Measurements from ENCODE around the gene SLC25A11.
"Not testable (repeated sequence)": the region's sequence is repeated elsewhere in the genome, so short reads cannot be mapped to it uniquely, and the experiment has no call there.

The SLC25A11 gene

DNA sequence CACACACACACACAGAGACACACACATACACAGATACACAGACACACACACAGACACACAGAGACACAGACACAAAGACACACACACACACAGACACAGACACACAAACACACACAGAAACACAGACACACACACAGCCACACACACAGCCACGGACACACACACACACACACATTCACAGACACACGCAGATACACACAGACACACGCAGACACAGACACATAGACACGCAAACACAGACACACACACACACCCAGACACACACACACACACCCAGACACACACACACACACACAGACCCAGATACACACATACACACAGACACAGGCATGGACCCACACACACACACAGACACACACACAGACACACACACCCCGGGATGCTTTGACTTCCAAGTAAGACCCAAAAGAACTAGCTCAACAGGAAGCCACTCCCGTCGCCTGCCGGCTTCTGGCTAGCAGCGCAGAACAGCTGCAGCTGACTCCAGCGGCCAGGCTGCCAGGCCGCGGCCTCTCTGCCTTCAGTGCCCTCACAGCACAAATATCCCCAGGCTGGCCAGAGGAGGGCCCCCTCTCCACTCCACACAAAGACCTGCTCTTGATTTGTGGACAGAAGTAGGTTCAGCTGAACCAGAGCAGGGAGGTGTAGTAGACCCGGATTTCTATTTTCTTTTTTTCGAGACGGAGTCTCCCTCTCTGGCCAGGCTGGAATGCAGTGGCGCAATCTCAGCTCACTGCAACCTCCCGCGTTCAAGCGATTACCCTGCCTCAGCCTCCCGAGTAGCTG, 30.9 kb downstream of the SLC25A11 start:
- DNase-seq = no peak

DNA sequence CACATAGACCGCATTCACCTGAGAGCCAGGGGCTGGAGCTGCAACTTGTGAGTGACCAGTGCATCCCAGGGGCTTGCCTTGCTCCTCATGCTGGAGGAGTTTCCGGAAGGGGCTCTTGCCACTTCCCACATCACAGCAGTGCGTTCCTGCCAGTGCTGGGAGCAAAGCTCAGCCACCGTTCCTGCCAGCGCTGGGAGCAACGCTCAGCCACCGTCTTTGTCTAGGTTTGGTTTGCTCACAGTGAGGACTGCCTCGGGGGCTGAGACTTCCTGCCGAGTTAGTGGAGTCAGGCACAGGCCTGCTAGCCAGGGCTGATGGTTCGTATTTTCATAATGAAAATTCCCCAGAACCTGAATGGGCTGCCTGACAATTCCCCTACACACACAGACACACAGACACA, 31.5 kb downstream of the SLC25A11 start:
- DNase-seq = no peak

DNA sequence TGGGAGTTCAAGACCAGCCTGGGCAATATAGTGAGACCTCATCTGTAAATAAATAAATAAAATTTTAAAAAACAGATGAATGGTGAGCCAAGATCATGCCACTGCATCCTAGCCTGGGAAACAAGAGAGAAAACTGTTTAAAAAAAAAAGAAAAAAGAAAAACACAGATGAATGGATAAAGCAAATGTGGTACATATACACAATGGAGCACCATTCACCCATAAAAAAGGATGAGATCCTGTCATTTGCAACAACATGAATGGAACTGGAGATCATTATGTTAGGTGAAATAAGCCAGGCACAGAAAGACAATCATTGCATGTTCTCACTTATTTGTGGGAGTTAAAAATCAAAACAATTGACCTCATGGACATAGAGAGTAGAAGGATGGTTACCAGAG, 33.2 kb downstream of the SLC25A11 start:
- not testable (repeated sequence) for DNase-seq

DNA sequence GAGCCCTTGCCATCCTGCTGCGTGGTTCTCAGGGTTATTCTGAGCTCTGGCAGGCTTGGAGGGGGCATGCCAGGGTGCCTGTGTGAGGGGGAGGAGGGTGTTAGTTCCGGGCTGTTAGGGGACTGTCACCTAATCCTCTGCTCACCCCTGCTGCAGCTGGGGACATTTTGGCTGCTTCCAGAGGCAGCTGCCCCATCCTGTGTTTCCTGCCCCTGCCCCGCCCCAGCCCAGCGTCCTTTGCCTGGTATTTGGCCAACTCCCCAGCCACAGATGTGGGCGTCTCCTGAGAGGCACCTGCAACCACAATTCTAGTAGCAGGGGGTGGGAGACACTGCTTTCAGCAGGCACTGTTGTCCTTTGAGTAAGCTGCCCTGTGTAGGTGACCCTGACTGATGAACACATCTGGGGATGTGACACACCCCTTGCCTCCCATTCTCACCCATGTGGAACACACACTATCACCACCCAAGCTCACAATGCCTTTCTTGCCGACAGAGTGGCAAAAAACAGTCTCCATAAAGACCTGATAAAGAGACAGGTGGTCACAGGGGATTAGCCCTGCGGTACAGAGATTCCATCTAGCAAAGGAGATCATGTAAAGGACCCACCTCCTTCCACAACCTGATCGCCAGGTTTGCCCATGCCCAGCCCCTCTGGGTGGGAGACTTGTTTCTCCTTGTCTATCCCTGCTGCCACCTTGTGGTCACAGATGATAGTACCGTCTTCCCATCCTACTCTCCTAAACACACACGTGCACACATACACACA, 36.6 kb downstream of the SLC25A11 start, which contains the start of gene CHRNE:
Gene CHRNE (minus strand): TSS at position 48 of the 768 bp plus-strand sequence. CDS start 35 bp downstream, at position 13.
- no peak for DNase-seq

DNA sequence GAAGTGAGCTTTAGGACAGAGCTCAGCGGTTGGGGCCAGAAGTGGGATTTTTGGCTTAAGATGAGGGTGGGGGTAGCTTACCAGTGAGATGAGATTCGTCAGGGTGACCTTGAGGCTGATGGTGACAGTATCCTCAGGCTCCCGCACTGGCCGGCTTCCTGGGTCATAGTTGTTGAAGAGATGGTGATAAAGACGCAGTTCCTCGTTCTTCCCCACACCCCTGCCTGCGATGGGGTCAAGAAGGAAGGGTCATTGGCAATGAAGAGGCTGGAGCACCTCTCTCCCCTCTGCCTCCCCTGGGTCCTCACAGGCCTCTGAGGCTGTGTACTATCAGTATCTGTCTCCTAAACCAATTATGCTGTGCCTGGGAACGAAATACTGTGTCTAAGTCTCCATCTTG, 37.3 kb downstream of the SLC25A11 start:
- no peak for DNase-seq

DNA sequence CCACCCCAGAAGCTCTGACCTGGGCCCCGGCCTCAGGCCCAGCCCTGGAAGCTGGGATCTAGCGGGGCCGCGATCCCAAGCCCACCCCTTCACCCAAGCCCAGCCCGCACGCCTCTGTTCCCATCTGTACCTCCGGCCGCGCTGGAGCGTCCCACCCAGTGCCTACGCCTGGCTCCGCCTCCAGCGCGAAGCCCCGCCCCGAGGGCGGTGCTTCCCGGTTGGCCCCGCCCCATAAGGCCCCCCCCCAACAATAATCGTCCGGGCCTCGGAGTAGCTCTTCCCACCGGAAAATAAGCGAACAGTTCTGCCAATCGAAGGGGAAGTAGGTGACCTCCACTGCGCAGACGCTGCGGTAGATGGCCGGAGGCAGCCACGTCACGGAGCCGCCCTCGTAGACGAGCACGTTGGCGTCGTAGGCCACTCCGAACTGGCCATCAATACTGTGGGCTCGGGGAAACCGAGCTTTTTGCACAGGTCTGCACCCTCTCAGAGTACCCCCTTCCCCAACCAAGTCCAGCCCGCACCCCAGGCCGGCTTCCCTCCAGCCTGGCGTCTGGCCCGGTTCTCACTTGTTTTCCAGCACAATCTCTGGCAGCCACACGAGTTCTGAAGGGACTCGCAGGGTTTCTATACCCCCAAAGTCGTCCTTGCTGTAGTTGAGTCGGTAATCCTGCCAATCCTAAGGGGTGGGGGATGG, 38.0 kb downstream of the SLC25A11 start:
- DNase-seq = no peak

DNA sequence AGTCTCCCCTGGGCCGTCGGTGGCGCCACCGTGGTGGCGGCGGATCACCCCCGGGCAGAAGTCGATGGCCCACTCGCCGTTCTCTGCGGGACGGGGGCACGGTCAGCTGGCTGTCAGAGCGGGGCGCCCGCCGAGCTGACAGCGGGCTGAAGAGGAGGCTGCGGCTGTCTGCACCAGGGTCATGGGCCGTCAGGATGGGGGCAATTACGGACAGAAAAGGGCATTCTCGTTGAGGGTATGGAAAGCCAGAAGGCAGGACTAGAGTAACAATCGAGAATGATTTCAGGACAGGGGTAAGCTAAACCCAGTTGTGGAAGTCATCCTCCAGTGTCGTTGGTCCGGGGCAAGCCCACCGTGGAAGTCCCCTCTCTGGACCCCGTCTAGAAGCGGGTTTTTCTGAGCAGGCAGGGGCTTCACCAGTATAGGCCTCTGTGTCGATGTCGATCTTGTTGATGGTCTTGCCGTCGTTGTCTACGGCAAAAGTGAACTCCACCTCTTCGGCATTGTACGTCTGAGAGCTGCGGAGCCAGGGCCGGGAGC, 38.7 kb downstream of the SLC25A11 start:
- DNase-seq = no peak

DNA sequence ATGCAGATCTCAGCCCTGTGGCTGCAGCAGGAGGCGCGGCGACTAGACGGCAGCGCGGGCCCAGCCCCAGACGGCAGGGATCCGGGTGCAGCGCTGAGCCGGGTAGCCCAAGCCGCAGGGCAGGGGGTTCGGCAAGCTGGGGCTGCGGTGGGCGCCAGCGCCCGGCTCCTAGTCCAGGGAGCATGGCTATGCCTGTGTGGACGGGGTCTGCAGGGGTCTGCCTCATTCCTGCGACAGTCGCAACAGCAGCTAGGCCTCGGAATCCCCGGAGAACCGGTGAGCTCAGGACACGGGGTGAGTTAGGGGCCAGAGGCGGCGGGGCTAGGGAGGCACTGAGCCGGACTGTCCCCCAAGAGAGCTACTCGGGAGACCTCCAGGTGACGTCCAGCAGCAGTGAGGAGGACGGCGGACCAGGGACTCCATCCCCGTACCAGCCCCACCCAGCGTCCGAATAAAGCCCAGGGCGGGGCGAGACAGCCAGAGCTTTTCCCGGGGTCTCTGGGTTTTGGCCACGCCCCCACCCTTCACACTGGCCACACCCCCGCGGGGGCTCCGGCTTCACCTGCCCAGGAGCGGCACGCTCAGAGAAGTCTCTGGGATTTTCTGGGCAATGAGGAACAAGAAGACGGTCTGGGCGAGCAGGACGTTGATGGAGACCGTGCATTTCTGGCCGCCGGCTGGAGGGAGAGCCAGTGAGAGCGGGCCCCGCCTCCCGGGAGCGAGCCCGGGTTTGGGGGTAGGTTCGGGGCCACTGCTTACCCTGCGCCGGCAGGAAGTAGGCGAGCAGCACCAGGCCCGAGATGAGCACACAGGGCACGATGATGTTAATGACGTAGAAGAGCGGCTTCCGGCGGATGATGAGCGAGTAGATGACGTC, 39.4 kb downstream of the SLC25A11 start:
- DNase-seq = no peak

DNA sequence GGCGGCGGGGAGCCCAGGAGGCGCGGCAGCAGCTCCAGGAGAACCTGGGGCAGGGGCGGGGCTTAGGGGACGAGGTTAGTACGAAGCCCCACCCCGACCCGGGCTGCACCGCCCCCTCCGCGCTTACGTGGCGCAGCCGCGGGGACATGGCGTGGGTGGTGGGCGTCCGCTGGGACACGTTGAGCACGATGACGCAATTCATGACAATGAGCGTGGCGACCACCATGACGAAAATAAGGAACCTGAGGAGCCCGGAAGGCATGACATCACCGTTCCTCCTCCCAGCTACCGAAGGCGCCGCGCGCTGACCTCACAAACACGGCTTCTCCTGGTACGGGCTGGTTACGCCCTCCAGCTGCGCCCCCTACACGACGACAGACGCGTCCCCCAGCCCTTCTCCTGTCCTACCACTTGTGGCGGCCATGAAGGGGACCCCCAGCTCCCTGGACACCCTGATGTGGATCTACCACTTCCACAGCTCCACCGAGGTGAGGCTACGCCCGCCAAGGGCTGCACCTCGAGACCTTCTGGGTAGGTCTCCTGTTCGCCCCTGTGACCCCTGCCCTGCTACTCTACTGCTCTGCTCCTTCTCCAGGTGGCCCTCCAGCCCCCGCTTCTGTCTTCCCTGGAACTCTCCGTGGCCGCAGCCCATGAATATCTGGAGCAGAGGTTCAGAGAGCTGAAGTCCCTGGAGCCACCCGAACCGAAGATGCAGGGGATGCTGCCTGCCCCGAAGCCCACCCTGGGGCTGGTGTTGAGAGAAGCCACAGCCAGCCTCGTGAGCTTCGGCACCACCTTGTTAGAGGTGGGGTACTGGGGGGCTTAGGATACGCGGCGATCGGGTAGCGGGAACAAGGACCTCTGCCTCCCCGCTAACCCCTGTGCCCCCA, 40.3 kb downstream of the SLC25A11 start, which contains the start of gene C17orf107:
Gene C17orf107 (plus strand): TSS at position 196 of the 890 bp plus-strand sequence. CDS start 227 bp downstream, at position 423.
- no peak for DNase-seq

DNA sequence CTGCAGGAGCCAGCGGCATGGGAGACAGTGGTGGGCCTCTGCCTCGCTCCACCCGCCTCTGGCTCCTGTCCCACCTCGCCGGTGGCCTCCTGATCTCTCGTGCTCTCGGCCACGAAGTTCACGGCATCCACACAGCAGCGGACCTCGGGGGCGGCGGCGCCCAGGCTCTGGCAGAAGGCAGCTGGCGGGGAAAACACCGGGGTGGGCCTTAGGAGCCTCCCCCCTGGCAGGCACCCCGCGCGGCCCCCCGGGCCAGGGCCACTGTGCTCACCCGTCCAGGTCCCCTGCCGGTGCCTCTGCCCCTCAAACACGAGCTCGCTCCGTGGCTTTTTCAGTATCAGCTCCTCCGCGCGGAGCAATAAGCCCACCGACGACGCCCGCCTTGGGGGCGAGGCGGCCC, 40.9 kb downstream of the SLC25A11 start:
- DNase-seq = no peak

DNA sequence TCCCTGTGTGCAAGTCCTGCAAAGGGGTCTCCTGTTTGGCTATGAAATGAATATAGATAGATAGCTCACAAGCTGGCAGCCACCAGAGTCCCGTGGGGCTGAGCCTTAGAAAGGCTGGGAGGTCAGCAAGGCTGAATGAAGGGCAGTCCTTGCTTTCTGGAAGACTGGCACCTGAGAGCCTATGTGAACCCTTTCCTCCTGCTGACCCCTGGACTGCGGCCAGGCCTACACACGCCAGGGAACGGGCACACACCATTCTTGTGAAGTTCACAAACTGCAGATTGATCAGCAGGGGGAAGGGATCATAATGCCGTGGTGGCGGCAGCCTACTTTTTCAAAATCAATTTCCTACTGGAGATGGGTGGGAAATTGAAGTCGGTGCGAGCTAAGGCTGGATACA, 41.5 kb downstream of the SLC25A11 start:
- DNase-seq = no peak

DNA sequence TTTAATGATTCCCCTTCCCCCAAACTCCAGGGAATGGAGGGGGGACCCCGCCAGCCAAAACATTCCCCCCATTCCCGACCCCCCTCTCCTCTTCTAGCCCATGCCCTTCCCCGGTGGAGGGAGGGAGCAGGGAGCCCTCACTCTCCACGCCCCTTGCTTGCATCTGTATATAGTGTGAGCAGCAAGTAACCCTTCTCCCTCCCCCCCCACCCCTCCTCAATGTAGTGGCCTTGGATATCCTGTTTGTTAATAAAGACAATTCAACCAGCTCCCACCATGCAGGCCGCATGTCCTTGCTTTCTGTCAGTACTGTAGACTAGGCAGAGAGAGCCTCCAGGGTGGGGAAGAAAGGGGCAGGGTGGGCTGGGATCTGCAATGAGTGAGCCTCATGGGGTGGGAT, 42.1 kb downstream of the SLC25A11 start:
- no peak for DNase-seq

DNA sequence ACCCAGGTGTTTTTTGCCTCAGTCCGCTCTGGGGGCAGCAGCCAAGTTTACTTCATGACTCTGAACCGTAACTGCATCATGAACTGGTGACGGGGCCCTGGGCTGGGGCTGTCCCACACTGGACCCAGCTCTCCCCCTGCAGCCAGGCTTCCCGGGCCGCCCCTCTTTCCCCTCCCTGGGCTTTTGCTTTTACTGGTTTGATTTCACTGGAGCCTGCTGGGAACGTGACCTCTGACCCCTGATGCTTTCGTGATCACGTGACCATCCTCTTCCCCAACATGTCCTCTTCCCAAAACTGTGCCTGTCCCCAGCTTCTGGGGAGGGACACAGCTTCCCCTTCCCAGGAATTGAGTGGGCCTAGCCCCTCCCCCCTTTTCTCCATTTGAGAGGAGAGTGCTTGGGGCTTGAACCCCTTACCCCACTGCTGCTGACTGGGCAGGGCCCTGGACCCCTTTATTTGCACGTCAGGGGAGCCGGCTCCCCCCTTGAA, 42.6 kb downstream of the SLC25A11 start:
- no peak for DNase-seq

DNA sequence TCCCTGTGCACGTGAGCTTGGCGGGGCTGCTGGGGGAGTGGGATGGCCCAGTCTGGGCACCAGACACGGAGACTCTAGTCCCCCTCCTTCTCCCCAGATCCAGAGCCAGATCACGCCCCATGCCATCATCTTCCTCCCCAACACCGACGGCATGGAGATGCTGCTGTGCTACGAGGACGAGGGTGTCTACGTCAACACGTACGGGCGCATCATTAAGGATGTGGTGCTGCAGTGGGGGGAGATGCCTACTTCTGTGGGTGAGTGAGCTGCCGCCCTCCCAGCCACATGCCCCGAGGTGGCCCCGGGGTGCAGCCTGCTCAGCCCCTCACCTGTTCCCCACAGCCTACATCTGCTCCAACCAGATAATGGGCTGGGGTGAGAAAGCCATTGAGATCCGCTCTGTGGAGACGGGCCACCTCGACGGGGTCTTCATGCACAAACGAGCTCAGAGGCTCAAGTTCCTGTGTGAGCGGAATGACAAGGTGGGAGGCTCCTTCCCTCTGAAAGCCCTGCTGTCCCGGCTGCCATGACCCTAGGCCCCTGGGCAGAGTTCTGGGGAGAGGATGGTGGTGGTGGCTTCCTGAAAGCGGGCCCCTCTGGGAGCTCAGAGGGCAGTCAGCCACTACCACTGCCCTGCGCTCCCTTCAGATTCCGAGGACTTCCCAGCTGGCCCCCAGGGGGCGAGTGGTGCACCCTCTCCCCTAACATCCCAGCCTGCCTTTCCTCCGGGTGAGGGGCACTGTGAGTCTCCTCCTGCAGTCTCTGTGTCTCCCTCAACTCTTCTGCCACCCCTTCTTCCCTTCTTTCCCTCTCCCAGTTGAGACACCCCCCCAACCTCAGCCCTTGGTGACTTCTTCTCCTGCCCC, 43.3 kb downstream of the SLC25A11 start:
- no peak for DNase-seq

DNA sequence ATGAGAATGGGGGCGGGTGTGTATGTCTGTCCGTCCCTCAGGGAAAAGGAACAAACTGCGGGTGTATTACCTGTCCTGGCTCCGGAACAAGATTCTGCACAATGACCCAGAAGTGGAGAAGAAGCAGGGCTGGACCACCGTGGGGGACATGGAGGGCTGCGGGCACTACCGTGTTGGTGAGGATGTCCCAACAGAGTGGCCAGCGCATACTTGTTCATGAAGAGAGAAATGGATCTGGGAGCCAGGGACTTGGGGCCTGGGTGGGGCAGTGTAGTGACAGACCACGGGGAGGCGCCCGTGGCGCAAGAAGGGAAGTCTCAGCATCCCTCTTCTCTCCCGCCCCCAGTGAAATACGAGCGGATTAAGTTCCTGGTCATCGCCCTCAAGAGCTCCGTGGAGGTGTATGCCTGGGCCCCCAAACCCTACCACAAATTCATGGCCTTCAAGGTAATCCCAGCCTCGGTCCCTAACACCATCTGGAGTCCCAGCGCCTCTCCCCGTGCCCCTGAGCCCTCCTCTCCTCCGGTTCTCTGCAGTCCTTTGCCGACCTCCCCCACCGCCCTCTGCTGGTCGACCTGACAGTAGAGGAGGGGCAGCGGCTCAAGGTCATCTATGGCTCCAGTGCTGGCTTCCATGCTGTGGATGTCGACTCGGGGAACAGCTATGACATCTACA, 44.1 kb downstream of the SLC25A11 start:
- no peak for DNase-seq

DNA sequence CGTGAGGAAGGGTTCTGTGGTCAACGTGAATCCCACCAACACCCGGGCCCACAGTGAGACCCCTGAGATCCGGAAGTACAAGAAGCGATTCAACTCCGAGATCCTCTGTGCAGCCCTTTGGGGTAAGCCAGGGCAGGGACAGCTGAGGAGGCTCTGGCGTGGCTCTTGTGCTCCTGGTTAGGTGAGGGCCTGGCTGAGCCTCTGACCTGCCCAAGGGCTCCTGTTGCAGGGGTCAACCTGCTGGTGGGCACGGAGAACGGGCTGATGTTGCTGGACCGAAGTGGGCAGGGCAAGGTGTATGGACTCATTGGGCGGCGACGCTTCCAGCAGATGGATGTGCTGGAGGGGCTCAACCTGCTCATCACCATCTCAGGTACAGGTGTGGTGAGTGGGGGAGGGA, 44.7 kb downstream of the SLC25A11 start:
- no peak for DNase-seq

DNA sequence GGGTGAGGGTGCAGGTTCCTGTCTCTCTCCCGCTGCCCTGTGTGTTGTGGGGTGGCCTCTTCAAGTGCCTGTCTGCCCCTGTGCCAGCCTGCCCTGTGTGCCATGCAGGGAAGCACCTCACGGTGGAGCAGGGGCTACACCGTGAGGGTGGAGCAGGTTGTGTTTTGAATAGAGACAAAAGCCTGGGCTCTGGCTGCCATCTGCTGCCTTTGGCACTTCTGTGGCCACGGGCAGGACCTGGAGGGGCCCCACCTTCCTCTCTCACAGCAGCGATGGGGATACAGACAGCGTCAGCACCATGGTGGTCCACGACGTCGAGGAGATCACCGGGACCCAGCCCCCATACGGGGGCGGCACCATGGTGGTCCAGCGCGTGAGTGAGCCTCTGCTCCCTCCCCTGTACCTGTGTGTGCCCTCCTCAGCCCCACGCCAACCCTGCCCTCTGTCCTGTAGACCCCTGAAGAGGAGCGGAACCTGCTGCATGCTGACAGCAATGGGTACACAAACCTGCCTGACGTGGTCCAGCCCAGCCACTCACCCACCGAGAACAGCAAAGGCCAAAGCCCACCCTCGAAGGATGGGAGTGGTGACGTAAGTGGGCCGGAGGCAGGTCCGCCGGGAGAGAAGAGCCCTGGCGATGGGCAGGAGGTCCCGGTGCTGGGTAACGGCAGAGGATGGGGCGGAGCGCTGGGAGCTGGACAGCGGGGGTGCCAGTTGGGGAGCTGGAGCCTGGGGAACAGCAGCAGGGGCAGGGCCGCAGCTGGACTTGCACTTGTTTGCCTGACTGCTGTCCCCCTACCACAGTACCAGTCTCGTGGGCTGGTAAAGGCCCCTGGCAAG, 45.9 kb downstream of the SLC25A11 start:
- no peak for DNase-seq

DNA sequence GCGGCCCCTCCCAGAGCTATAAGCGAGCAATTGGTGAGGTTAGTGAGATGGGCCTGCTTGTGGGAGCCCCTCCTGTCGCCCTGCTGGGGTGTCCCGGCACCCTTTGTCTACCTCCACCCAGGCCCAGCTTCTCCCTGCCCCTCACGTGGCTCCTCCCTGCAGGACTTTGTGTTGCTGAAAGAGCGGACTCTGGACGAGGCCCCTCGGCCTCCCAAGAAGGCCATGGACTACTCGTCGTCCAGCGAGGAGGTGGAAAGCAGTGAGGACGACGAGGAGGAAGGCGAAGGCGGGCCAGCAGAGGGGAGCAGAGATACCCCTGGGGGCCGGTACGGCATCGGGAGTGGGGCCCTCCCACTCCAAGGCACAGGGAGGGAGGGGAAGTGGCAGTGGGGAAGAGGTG, 46.6 kb downstream of the SLC25A11 start:
- no peak for DNase-seq
